Immature natural killer cell (primary cell): ENCODE measurements around the gene LKAAEAR1. TPM values are rescaled to one million over a fixed set of nuclear protein-coding genes. Genes with fewer than 3 reads are reported as not detected.

Experiments
- DNase-seq, 3 donors: peaks; one replicate each; pipeline ENCODE4 v3.0.0; 2022; ENCODE audit warnings: mixed read lengths in 1 of 3
- H3K27ac Mint-ChIP-seq, 6 donors: one replicate each; pipeline ENCODE4 v1.8.0; 2020; ENCODE audit warnings: mixed read lengths in 6 of 6, mild to moderate bottlenecking in 5 of 6, inconsistent platforms in 4 of 6, moderate library complexity in 3 of 6
- H3K27me3 Mint-ChIP-seq, 3 donors: one replicate each; pipeline ENCODE4 v1.8.0; 2020 to 2021; ENCODE audit warnings: low read depth in 3 of 3, mild to moderate bottlenecking in 3 of 3, mixed read lengths in 3 of 3, moderate library complexity in 3 of 3, inconsistent platforms in 1 of 3
- H3K36me3 Mint-ChIP-seq, 3 donors: one replicate each; pipeline ENCODE4 v1.8.0; 2020; ENCODE audit warnings: mixed read lengths in 3 of 3, inconsistent platforms in 2 of 3, mild to moderate bottlenecking in 2 of 3
- H3K4me1 Mint-ChIP-seq, 2 donors: one replicate each; pipeline ENCODE4 v1.8.0; 2020; ENCODE audit warnings: inconsistent platforms in 2 of 2, mild to moderate bottlenecking in 2 of 2, mixed read lengths in 2 of 2, moderate library complexity in 1 of 2
- H3K4me3 Mint-ChIP-seq, 5 donors: one replicate each; pipeline ENCODE4 v1.8.0; 2020; ENCODE audit warnings: mild to moderate bottlenecking in 5 of 5, mixed read lengths in 5 of 5, inconsistent platforms in 3 of 5, moderate library complexity in 3 of 5
- H3K9me3 Mint-ChIP-seq, 6 donors: one replicate each; pipeline ENCODE4 v1.8.0; 2020; ENCODE audit warnings: mild to moderate bottlenecking in 6 of 6, mixed read lengths in 6 of 6, inconsistent platforms in 4 of 6, moderate library complexity in 3 of 6
- polyA plus RNA-seq, 3 donors: library from polyadenylated mRNA; unstranded; fragments of 300-500 nt; fragmentation: Illumina TruSeq; gene quantifications; one replicate each; pipeline ENCODE4 v1.2.3, GENCODE V29; 2021

The LKAAEAR1 gene
- polyA plus RNA-seq, 3 donors from 2014 or later, result not detected

GRCh38 chr20:64082820-64083377 lies 1.3 kb downstream of the LKAAEAR1 start:
- Mint-ChIP-seq H3K27ac (peak overlapping the region in 1 of 6 donors; percentile 34), H3K4me3 (peak overlapping the region; percentile 62 to 79 (median 68)), H3K27me3 (peaks cover 5 to 10% (median 10%) of the 10 kb centered on the region in 3 donors), H3K36me3 (no peaks in the 10 kb centered on the region), H3K9me3 (peaks cover 0 to 4% (median 0%) of the 10 kb centered on the region in 6 donors), H3K4me1 (peaks cover 20 to 21% of the 10 kb centered on the region in 2 donors)
- no peak for DNase-seq

GRCh38 chr20:64082126-64082731 lies 2.0 kb downstream of the LKAAEAR1 start:
- peaks cover 25 to 26% of the 10 kb centered on the region in 2 donors for H3K4me1 Mint-ChIP-seq
- H3K36me3 Mint-ChIP-seq, result no peaks in the 10 kb centered on the region
- no peaks in the 10 kb centered on the region for H3K9me3 Mint-ChIP-seq
- H3K27me3 Mint-ChIP-seq, result peaks cover 5 to 10% (median 10%) of the 10 kb centered on the region in 3 donors
- H3K27ac Mint-ChIP-seq, result peak overlapping the region in 2 of 6 donors; percentile 48 to 69
- peak overlapping the region; percentile 17 to 65 (median 52) for H3K4me3 Mint-ChIP-seq
- DNase-seq, result no peak

GRCh38 chr20:64081624-64081964 lies 2.6 kb downstream of the LKAAEAR1 start:
- peak overlapping the region in 4 of 6 donors; percentile 48 to 69 (median 64) for H3K27ac Mint-ChIP-seq
- peak overlapping the region; percentile 11 to 65 (median 50) for H3K4me3 Mint-ChIP-seq
- no peaks in the 10 kb centered on the region for H3K36me3 Mint-ChIP-seq
- no peak for DNase-seq
- H3K4me1 Mint-ChIP-seq, result peaks cover 26 to 28% of the 10 kb centered on the region in 2 donors
- peaks cover 5 to 10% (median 10%) of the 10 kb centered on the region in 3 donors for H3K27me3 Mint-ChIP-seq
- H3K9me3 Mint-ChIP-seq, result no peaks in the 10 kb centered on the region

GRCh38 chr20:64080813-64081623 lies 3.2 kb downstream of the LKAAEAR1 start:
- no peak for DNase-seq
- Mint-ChIP-seq H3K4me3 (peak overlapping the region; percentile 78 to 87 (median 80)), H3K27ac (peak overlapping the region; percentile 73 to 90 (median 83)), H3K4me1 (peaks cover 26 to 31% of the 10 kb centered on the region in 2 donors), H3K36me3 (no peaks in the 10 kb centered on the region), H3K9me3 (no peaks in the 10 kb centered on the region), H3K27me3 (peaks cover 3 to 10% (median 10%) of the 10 kb centered on the region in 3 donors)

GRCh38 chr20:64080013-64080812 lies 4.0 kb downstream of the LKAAEAR1 start, which contains the start of gene OPRL1:
Gene OPRL1 (plus strand): TSS chr20:64080082. CDS start chr20:64092721, 12,639 bp downstream.
- Mint-ChIP-seq H3K4me3 (peak within 1 kb of the TSS; percentile 88 to 93 (median 91)), H3K27ac (peak within 1 kb of the TSS; percentile 79 to 93 (median 88)), H3K9me3 (no peaks in the 10 kb centered on the region), H3K4me1 (peaks cover 26 to 35% of the 10 kb centered on the region in 2 donors), H3K36me3 (no peaks in the 10 kb centered on the region), H3K27me3 (peaks cover 0 to 10% (median 6%) of the 10 kb centered on the region in 3 donors)
- DNase-seq, result peak in 2 of 3 donors; percentile 38 to 49

GRCh38 chr20:64079273-64080012 lies 4.8 kb downstream of the LKAAEAR1 start, which contains the start of gene RGS19:
Gene RGS19 (minus strand): TSS chr20:64079518. CDS start chr20:64076886, 2,632 bp downstream.
- DNase-seq, result peak; percentile 68 to 70 (median 69)
- peaks cover 25 to 35% of the 10 kb centered on the region in 2 donors for H3K4me1 Mint-ChIP-seq
- H3K27ac Mint-ChIP-seq, result peak within 1 kb of the TSS; percentile 79 to 93 (median 88)
- H3K9me3 Mint-ChIP-seq, result no peaks in the 10 kb centered on the region
- H3K36me3 Mint-ChIP-seq, result no peaks in the 10 kb centered on the region
- H3K27me3 Mint-ChIP-seq, result peaks cover 0 to 8% (median 2%) of the 10 kb centered on the region in 3 donors
- peak within 1 kb of the TSS; percentile 88 to 93 (median 91) for H3K4me3 Mint-ChIP-seq

- no peaks in the 10 kb centered on the region for H3K36me3 Mint-ChIP-seq
- peaks cover 21 to 32% of the 10 kb centered on the region in 2 donors for H3K4me1 Mint-ChIP-seq
- peak overlapping the region; percentile 65 to 93 (median 80) for H3K27ac Mint-ChIP-seq
- H3K9me3 Mint-ChIP-seq, result no peaks in the 10 kb centered on the region
- H3K27me3 Mint-ChIP-seq, result peaks cover 0 to 5% (median 0%) of the 10 kb centered on the region in 3 donors
- DNase-seq, result no peak
- peak overlapping the region; percentile 88 to 93 (median 91) for H3K4me3 Mint-ChIP-seq
Observed at GRCh38 chr20:64078934-64079272, 5.3 kb downstream of the LKAAEAR1 start.

GRCh38 chr20:64077876-64078551 lies 6.2 kb downstream of the LKAAEAR1 start:
- Mint-ChIP-seq H3K4me1 (peaks cover 20 to 29% of the 10 kb centered on the region in 2 donors), H3K9me3 (no peaks in the 10 kb centered on the region), H3K36me3 (peaks cover 0 to 3% (median 2%) of the 10 kb centered on the region in 3 donors), H3K4me3 (peak overlapping the region; percentile 88 to 93 (median 91)), H3K27me3 (peaks cover 0 to 5% (median 0%) of the 10 kb centered on the region in 3 donors), H3K27ac (peak overlapping the region; percentile 65 to 93 (median 80))
- DNase-seq, result peak; percentile 48 to 62 (median 53)

GRCh38 chr20:64077541-64077875 lies 6.7 kb downstream of the LKAAEAR1 start:
- H3K9me3 Mint-ChIP-seq, result no peaks in the 10 kb centered on the region
- H3K36me3 Mint-ChIP-seq, result peaks cover 0 to 3% (median 3%) of the 10 kb centered on the region in 3 donors
- DNase-seq, result no peak
- peaks cover 16 to 26% of the 10 kb centered on the region in 2 donors for H3K4me1 Mint-ChIP-seq
- peak overlapping the region; percentile 65 to 93 (median 80) for H3K27ac Mint-ChIP-seq
- peaks cover 0 to 5% (median 0%) of the 10 kb centered on the region in 3 donors for H3K27me3 Mint-ChIP-seq
- peak overlapping the region; percentile 88 to 93 (median 91) for H3K4me3 Mint-ChIP-seq

- Mint-ChIP-seq H3K4me1 (peaks cover 16 to 25% of the 10 kb centered on the region in 2 donors), H3K9me3 (no peaks in the 10 kb centered on the region), H3K27ac (peak overlapping the region in 5 of 6 donors; percentile 61 to 93 (median 80)), H3K36me3 (peaks cover 0 to 3% (median 3%) of the 10 kb centered on the region in 3 donors), H3K4me3 (peak overlapping the region; percentile 88 to 93 (median 91)), H3K27me3 (peaks cover 0 to 5% (median 0%) of the 10 kb centered on the region in 3 donors)
- peak in 1 of 3 donors; percentile 16 for DNase-seq
Observed at GRCh38 chr20:64077094-64077493, 7.1 kb downstream of the LKAAEAR1 start.

- Mint-ChIP-seq H3K4me1 (peaks cover 16 to 25% of the 10 kb centered on the region in 2 donors), H3K9me3 (no peaks in the 10 kb centered on the region), H3K36me3 (peaks cover 0 to 3% (median 3%) of the 10 kb centered on the region in 3 donors), H3K4me3 (peak overlapping the region in 1 of 5 donors; percentile 29), H3K27ac (peak overlapping the region in 2 of 6 donors; percentile 23 to 86), H3K27me3 (peaks cover 0 to 2% (median 0%) of the 10 kb centered on the region in 3 donors)
- DNase-seq, result no peak
Observed at GRCh38 chr20:64076061-64076997, 7.9 kb downstream of the LKAAEAR1 start.
